ENCODE data around the gene UNC5CL. TPM values are rescaled to one million over a fixed set of nuclear protein-coding genes. Genes with fewer than 3 reads are reported as not detected.

The UNC5CL gene
- total RNA-seq, 3 donors from 2014 or later (not counting 1 experiment from before 2014, with no cell fraction given) = 2.1 to 5.3 (median 4.4) TPM

GRCh38 chr6:41073968-41074691 lies 35.1 kb upstream of the UNC5CL start:
- no peaks in the 10 kb centered on the region for H3K9me3 Mint-ChIP-seq
- no peaks in the 10 kb centered on the region for H3K9me3 ChIP-seq (ENCODE audit: control insufficient read depth, insufficient read depth, low read length)
- H3K4me1 Mint-ChIP-seq = peaks cover 51% of the 10 kb centered on the region in 2 donors
- peaks cover 9% of the 10 kb centered on the region for H3K4me1 ChIP-seq (ENCODE audit: control insufficient read depth, insufficient read depth, low read length)
- intact Hi-C loops (cut with micrococcal nuclease) = loop anchor here (2.0 to 5.0 kb wide), 2 partner anchors 258 to 659 kb away; no protein-coding TSS in a partner anchor
- H3K27ac ChIP-seq (ENCODE audit: low read length) = peak overlapping the region; percentile 99
- WGBS (ENCODE audit: insufficient coverage) = 11% methylated on average over 10 of the region's 11 CpGs
- peaks cover 7% of the 10 kb centered on the region for H3K36me3 ChIP-seq (ENCODE audit: control insufficient read depth, insufficient read depth, low read length)
- DNase-seq = peak in 1 of 2 donors; percentile 69
- H3K4me3 Mint-ChIP-seq = peak overlapping the region; percentile 90
- no peaks in the 10 kb centered on the region for H3K27me3 ChIP-seq (ENCODE audit: control insufficient read depth, insufficient read depth, low read length)
- H3K27ac Mint-ChIP-seq = peak overlapping the region; percentile 90 to 98
- H3K4me3 ChIP-seq (ENCODE audit: low read length) = peak overlapping the region; percentile 99
- no peak for TF ChIP-seq CTCF (IDR thresholded peaks at IDR 0.05)
- no peak for ATAC-seq
- no peaks in the 10 kb centered on the region for H3K36me3 Mint-ChIP-seq
- no peaks in the 10 kb centered on the region for H3K27me3 Mint-ChIP-seq (ENCODE audit: low read depth in 2 of 2)

GRCh38 chr6:41073203-41073967 lies 34.4 kb upstream of the UNC5CL start:
- DNase-seq = peak; percentile 73 to 88
- peak; percentile 9 to 12 (median 10) for ATAC-seq
- Mint-ChIP-seq H3K4me1 (peaks cover 46 to 51% of the 10 kb centered on the region in 2 donors), H3K27ac (peak overlapping the region; percentile 94 to 98), H3K27me3 (ENCODE audit: low read depth in 2 of 2) (no peaks in the 10 kb centered on the region), H3K9me3 (no peaks in the 10 kb centered on the region), H3K4me3 (peak overlapping the region; percentile 92), H3K36me3 (no peaks in the 10 kb centered on the region)
- Histone ChIP-seq H3K27ac (ENCODE audit: low read length) (peak overlapping the region; percentile 99), H3K4me1 (ENCODE audit: control insufficient read depth, insufficient read depth, low read length) (peaks cover 9% of the 10 kb centered on the region), H3K36me3 (ENCODE audit: control insufficient read depth, insufficient read depth, low read length) (peaks cover 10% of the 10 kb centered on the region), H3K9me3 (ENCODE audit: control insufficient read depth, insufficient read depth, low read length) (no peaks in the 10 kb centered on the region), H3K4me3 (ENCODE audit: low read length) (peak overlapping the region; percentile 99), H3K27me3 (ENCODE audit: control insufficient read depth, insufficient read depth, low read length) (no peaks in the 10 kb centered on the region)
- peak; percentile 58 for TF ChIP-seq CTCF (IDR thresholded peaks at IDR 0.05)
- WGBS (ENCODE audit: insufficient coverage) = under 1% methylated on average over 74 of the region's 74 CpGs
- intact Hi-C loops (cut with micrococcal nuclease) = loop anchor here (2.0 to 5.0 kb wide), 2 partner anchors 259 to 659 kb away; no protein-coding TSS in a partner anchor

- H3K27ac ChIP-seq (ENCODE audit: low read length) = peak within 1 kb of the TSS; percentile 99
- H3K36me3 ChIP-seq (ENCODE audit: control insufficient read depth, insufficient read depth, low read length) = peaks cover 16% of the 10 kb centered on the region
- no peaks in the 10 kb centered on the region for H3K36me3 Mint-ChIP-seq
- H3K4me1 ChIP-seq (ENCODE audit: control insufficient read depth, insufficient read depth, low read length) = peaks cover 9% of the 10 kb centered on the region
- peaks cover 46 to 51% of the 10 kb centered on the region in 2 donors for H3K4me1 Mint-ChIP-seq
- no peak for TF ChIP-seq CTCF (IDR thresholded peaks at IDR 0.05)
- WGBS (ENCODE audit: insufficient coverage) = 0% methylated on average over 37 of the region's 37 CpGs
- H3K9me3 Mint-ChIP-seq = no peaks in the 10 kb centered on the region
- H3K27me3 Mint-ChIP-seq (ENCODE audit: low read depth in 2 of 2) = no peaks in the 10 kb centered on the region
- peak in 1 of 2 donors; percentile 100 for DNase-seq
- H3K27me3 ChIP-seq (ENCODE audit: control insufficient read depth, insufficient read depth, low read length) = no peaks in the 10 kb centered on the region
- peak within 1 kb of the TSS; percentile 92 for H3K4me3 Mint-ChIP-seq
- intact Hi-C loops (cut with micrococcal nuclease) = loop anchor here (2.0 to 5.0 kb wide), 2 partner anchors 259 to 660 kb away; no protein-coding TSS in a partner anchor
- no peaks in the 10 kb centered on the region for H3K9me3 ChIP-seq (ENCODE audit: control insufficient read depth, insufficient read depth, low read length)
- H3K4me3 ChIP-seq (ENCODE audit: low read length) = peak within 1 kb of the TSS; percentile 99
- H3K27ac Mint-ChIP-seq = peak within 1 kb of the TSS; percentile 94 to 98
- ATAC-seq = peak; percentile 68 to 85 (median 71)
These were observed 33.8 kb upstream of the UNC5CL start, which contains the start of gene NFYA for GRCh38 chr6:41072836-41073202. NFYA (plus strand) TSS chr6:41072974; CDS start chr6:41079090, 6,116 bp downstream.
